OCI-LY1 (cell line): Measurements from ENCODE around the gene KCNB1.

Experiments used
- CTCF ChIP-seq: fragments of 200-600 bp; sonication (generic), shearing (Covaris generic); IDR thresholded peaks from 2 replicates; pipeline ENCODE4 v1.5.1; 2017; ENCODE audit warnings: mild to moderate bottlenecking, antibody characterized with exemption, low read length, moderate library complexity, mixed read lengths
- EZH2 ChIP-seq: fragments of 200-600 bp; sonication (generic), shearing (Covaris generic); IDR thresholded peaks from 2 replicates; pipeline ENCODE4 v1.8.0; 2017; ENCODE audit warnings: borderline replicate concordance, mixed run types, mild to moderate bottlenecking, antibody characterized with exemption, low read length, moderate library complexity, mixed read lengths

- TF ChIP-seq CTCF = no peak
- TF ChIP-seq EZH2 = no peak
These were observed 120.4 kb downstream of the KCNB1 start for GRCh38 chr20:49361862-49362660.
